K562 (cell line): ENCODE measurements around the gene AFDN. TPM values are rescaled to one million over a fixed set of nuclear protein-coding genes. Genes with fewer than 3 reads are reported as not detected.

ENCODE experiments used
- ATAC-seq: fragments of 200-7000 bp; cut with Tn5 transposase; 3 replicates; pipeline ENCODE4 v1.9.1; 2020; ENCODE audit warnings: moderate library complexity
- BruUV-seq: library from RNA; stranded (reverse); fragments of 400-500 nt; replicated peaks from 2 replicates; lab custom pipeline; 2021; lab: Mats Ljungman, UMichigan
- CTCF ChIA-PET: fragments of 300-600 bp; formaldehyde crosslinking; extraction: SDS; loops from one replicate; lab custom pipeline; 2021; ENCODE audit warnings: low intra/inter-chr PET ratio; lab: Yijun Ruan, JAX
- POLR2A ChIA-PET: fragments of 300-600, 350-650 bp; sonication (Branson Sonifier 250); formaldehyde crosslinking; extraction: SDS; loops from one replicate; lab custom pipeline; 2021; ENCODE audit warnings: antibody characterized with exemption, inconsistent platforms; lab: Yijun Ruan, JAX
- DNase-seq, 4 experiments: peaks; one replicate each; pipeline versions ENCODE4 v3.0.0 to v3.0.0-alpha.2; 2011 to 2018; ENCODE audit warnings: low spot score in 3 of 4, mixed read lengths in 3 of 4; ENCODE audit errors: extremely low read depth in 1 of 4
- FAIRE-seq: peaks from 2 replicates; lab custom pipeline; 2011; peaks lifted over from hg19 to GRCh38; lab: Jason Lieb, UNC
- H2AFZ ChIP-seq: 2 replicates; pipeline ENCODE4 v1.6.0; 2011; ENCODE audit warnings: low read depth, low read length, control low read depth, inconsistent platforms
- H3K27ac ChIP-seq: fragments of 200-600 bp; 3 replicates; pipeline ENCODE4 v1.8.0; 2011; ENCODE audit warnings: low read depth, mild to moderate bottlenecking, control low read depth, inconsistent platforms, low read length, moderate library complexity, mixed read lengths; ENCODE audit errors: extremely low read depth
- H3K27me3 ChIP-seq, 2 experiments: fragments of 300-600 bp in 1 of 2; 2 replicates in 1 of 2; 3 replicates in 1 of 2; pipeline versions ENCODE4 v1.6.0 to v1.8.0; 2011; ENCODE audit warnings: inconsistent platforms in 2 of 2, low read length in 2 of 2, mild to moderate bottlenecking in 1 of 2, mixed read lengths in 1 of 2, moderate library complexity in 1 of 2; ENCODE audit not compliant: control insufficient read depth in 2 of 2, insufficient read depth in 2 of 2
- H3K36me3 ChIP-seq: fragments of 300-600 bp; 3 replicates; pipeline ENCODE4 v1.8.0; 2011; ENCODE audit warnings: mild to moderate bottlenecking, low read length, inconsistent platforms; ENCODE audit not compliant: control insufficient read depth, insufficient read depth
- H3K4me1 ChIP-seq, 2 experiments: fragments of 200-600 bp in 1 of 2; replicated peaks in 1 of 2; 2 replicates in 1 of 2; 3 replicates in 1 of 2; pipeline versions ENCODE4 v1.5.1 to v1.8.0; 2011; ENCODE audit warnings: inconsistent platforms in 2 of 2, low read length in 2 of 2, mild to moderate bottlenecking in 1 of 2, mixed read lengths in 1 of 2, moderate library complexity in 1 of 2; ENCODE audit not compliant: control insufficient read depth in 2 of 2, insufficient read depth in 2 of 2
- H3K4me2 ChIP-seq: 2 replicates; pipeline ENCODE4 v1.6.1; 2011; ENCODE audit warnings: low read length, control low read depth, inconsistent platforms, mixed read lengths; ENCODE audit not compliant: insufficient read depth
- H3K4me3 ChIP-seq: fragments of 200-600 bp; sonication (generic), shearing (Covaris generic); 2 replicates; pipeline ENCODE4 v1.5.1; 2016; ENCODE audit warnings: control low read depth, inconsistent platforms
- H3K79me2 ChIP-seq: fragments of 200-600 bp; 3 replicates; pipeline ENCODE4 v1.8.0; 2011; ENCODE audit warnings: low read length, inconsistent platforms; ENCODE audit not compliant: control insufficient read depth, insufficient read depth
- H3K9ac ChIP-seq, 2 experiments: 2 replicates each; pipeline versions ENCODE4 v1.6.0 to v1.6.1; 2011; ENCODE audit warnings: low read depth in 2 of 2, low read length in 2 of 2, control low read depth in 1 of 2, inconsistent platforms in 1 of 2, mild to moderate bottlenecking in 1 of 2, mixed read lengths in 1 of 2; ENCODE audit not compliant: insufficient read depth in 1 of 2
- H3K9me1 ChIP-seq: one replicate; pipeline ENCODE4 v1.6.0; 2011; ENCODE audit warnings: inconsistent platforms, mild to moderate bottlenecking, low read length, moderate library complexity; ENCODE audit not compliant: control insufficient read depth, insufficient read depth
- H3K9me3 ChIP-seq: replicated peaks from 2 replicates; pipeline ENCODE4 v1.5.1; 2011; ENCODE audit warnings: low read depth, low read length, inconsistent platforms; ENCODE audit not compliant: control insufficient read depth, insufficient read depth
- H4K20me1 ChIP-seq: replicated peaks from 2 replicates; pipeline ENCODE4 v1.6.1; 2011; ENCODE audit warnings: low read length, inconsistent platforms, mixed read lengths; ENCODE audit not compliant: control insufficient read depth, insufficient read depth
- ARID3A ChIP-seq: IDR thresholded peaks from 2 replicates; pipeline ENCODE4 v1.6.1; 2012; ENCODE audit warnings: low read depth, low read length, improper control_type of control experiment, borderline replicate concordance
- ESRRB ChIP-seq: fragments of 250-450 bp; sonication (Bioruptor Pico); IDR thresholded peaks from 2 replicates; pipeline ENCODE4 v1.5.0; 2020; ENCODE audit warnings: mild to moderate bottlenecking, moderate library complexity, borderline replicate concordance
- FOXK1 ChIP-seq: sonication (generic); formaldehyde crosslinking; IDR thresholded peaks from 2 replicates; pipeline ENCODE4 v1.8.0; 2022; ENCODE audit warnings: missing genetic modification reagents, mild to moderate bottlenecking, borderline replicate concordance
- HDAC1 ChIP-seq, 2 experiments: fragments of 450-650 bp; IDR thresholded peaks; 2 replicates each; pipeline ENCODE4 v1.6.1; 2016 to 2017; ENCODE audit warnings: inconsistent platforms in 1 of 2, mild to moderate bottlenecking in 1 of 2, moderate library complexity in 1 of 2
- KAT7 ChIP-seq: sonication (generic); formaldehyde crosslinking; IDR thresholded peaks from 2 replicates; pipeline ENCODE4 v1.8.0; 2022; ENCODE audit warnings: missing genetic modification reagents, mild to moderate bottlenecking, borderline replicate concordance
- KDM1A ChIP-seq, 2 experiments: fragments of 450-650 bp; IDR thresholded peaks; 2 replicates each; pipeline ENCODE4 v1.6.1; 2016; ENCODE audit warnings: mild to moderate bottlenecking in 2 of 2
- MITF ChIP-seq: IDR thresholded peaks from 2 replicates; pipeline ENCODE4 v1.6.1; 2014; ENCODE audit warnings: antibody characterized with exemption
- MYC ChIP-seq, 2 experiments: fragments of 250-450 bp in 1 of 2; sonication (Bioruptor Pico) in 1 of 2; IDR thresholded peaks; 2 replicates each; pipeline versions ENCODE4 v1.5.1 to v1.6.1; 2012 to 2021; ENCODE audit warnings: low read depth in 2 of 2, borderline replicate concordance in 1 of 2, improper control_type of control experiment in 1 of 2, low read length in 1 of 2, mild to moderate bottlenecking in 1 of 2, moderate library complexity in 1 of 2
- POLR2B ChIP-seq: fragments of 450-650 bp; IDR thresholded peaks from 2 replicates; pipeline ENCODE4 v1.6.1; 2018; ENCODE audit warnings: low read depth; ENCODE audit not compliant: partially characterized antibody
- TBL1XR1 ChIP-seq, 2 experiments: IDR thresholded peaks; 2 replicates each; pipeline ENCODE4 v1.6.1; 2012; ENCODE audit warnings: improper control_type of control experiment in 2 of 2, low read length in 2 of 2, mild to moderate bottlenecking in 1 of 2
- ZBTB43 ChIP-seq: sonication (generic); formaldehyde crosslinking; IDR thresholded peaks from 2 replicates; pipeline ENCODE4 v1.8.0; 2023; ENCODE audit warnings: mild to moderate bottlenecking, missing genetic modification reagents
- ZNF551 ChIP-seq: fragments of 250-450 bp; sonication (Bioruptor Pico); IDR thresholded peaks from 2 replicates; pipeline ENCODE4 v1.5.0; 2021; ENCODE audit warnings: mild to moderate bottlenecking, moderate library complexity
- WGBS: fragments of 100-300 bp; shearing (Covaris generic); methylation state at CpG from one replicate; pipeline ENCODE4 v1.1.6; 2016; ENCODE audit warnings: low coverage, mixed read lengths; ENCODE audit not compliant: insufficient coverage; ENCODE audit errors: missing lambda C conversion rate; 5-methylcytosine and 5-hydroxymethylcytosine counted together
- in situ Hi-C: fragments of 300-500 bp; cut with MboI; formaldehyde crosslinking; loops from 4 replicates; pipeline ENCODE4 v1.15.0; 2018; ENCODE audit warnings: inconsistent platforms, mixed read lengths
- intact Hi-C: fragments of 100-400 bp; cut with micrococcal nuclease; formaldehyde crosslinking; loops from 2 replicates; pipeline ENCODE4 v1.14.2; 2022
- polyA plus RNA-seq, 8 experiments: library from polyadenylated mRNA; depleted of rRNA in 4 of 8; stranded (reverse) in 5 of 8; unstranded in 3 of 8; fragments of >200 nt; fragmentation: Nextera tagmentation in 2 of 8; fragmentation: Illumina TruSeq in 1 of 8; extraction: Ambion mirVana in 2 of 8; extraction: Trizol in 1 of 8; gene quantifications; 2 replicates each; pipeline versions ENCODE4 v1.2.1 to v1.2.3, GENCODE V29; 2011 to 2014; ENCODE audit warnings: inconsistent platforms in 1 of 8, missing spikeins in 1 of 8
- total RNA-seq, 7 experiments: library from RNA; depleted of rRNA in 6 of 7; stranded (reverse); fragments of >200 nt in 6 of 7; fragmentation: Illumina TruSeq in 2 of 7; extraction: Trizol in 2 of 7; gene quantifications; 2 replicates each; pipeline versions ENCODE4 v1.2.1 to v1.2.3, GENCODE V29; 2011 to 2021; ENCODE audit warnings: low replicate concordance in 1 of 7
- TF ChIP-seq, protein P1 (sequence below): fragments of 450-650 bp; IDR thresholded peaks from 2 replicates; pipeline ENCODE4 v1.6.1; 2018; ENCODE audit warnings: mild to moderate bottlenecking, low read depth; ENCODE audit not compliant: partially characterized antibody
- TF ChIP-seq, protein P2 (sequence below): sonication (generic); formaldehyde crosslinking; IDR thresholded peaks from 2 replicates; pipeline ENCODE4 v1.9.0; 2022; ENCODE audit warnings: mild to moderate bottlenecking, missing genetic modification reagents

AFDN gene
- total and polyA plus RNA-seq, 9 of the 15 experiments (the other 6 are each of a cell fraction or from before 2014, with no cell fraction given), result 7.2 to 129 (median 105) TPM

GRCh38 chr6:167840160-167840525 is 13.4 kb downstream of the AFDN start:
- intact Hi-C loops (loop anchor here (2.0 to 5.0 kb wide), 2 partner anchors 17 to 57 kb away; no protein-coding TSS in a partner anchor), in situ Hi-C loops (no loop called here)
- H3K36me3 ChIP-seq, result peaks cover 6% of the 10 kb centered on the region; the same call in 1 of the 3 replicates
- H3K27me3 ChIP-seq, result no peaks in the 10 kb centered on the region
- ChIA-PET POLR2A (interaction anchor here (0.6 to 3.5 kb wide), 6 partner anchors 10 to 22 kb away, joined by 3 to 45 read pairs (median 10); partner anchors contain the start of gene AFDN), CTCF (no interaction called here)
- peak overlapping the region in 1 of 2 experiments; percentile 78; a peak in 2 of 4 replicates for H3K9ac ChIP-seq
- ATAC-seq (peak; percentile 38), DNase-seq (peak in 1 of 4 experiments; percentile 75), FAIRE-seq (peak; percentile 63)
- H3K9me1 ChIP-seq, result peaks cover 4% of the 10 kb centered on the region
- H3K79me2 ChIP-seq, result peaks cover 100% of the 10 kb centered on the region
- H3K9me3 ChIP-seq, result no peaks in the 10 kb centered on the region
- H3K27ac ChIP-seq, result peak overlapping the region; percentile 85
- BruUV-seq, result no TSS peak
- H4K20me1 ChIP-seq, result peaks cover 17% of the 10 kb centered on the region
- H3K4me2 ChIP-seq, result peak overlapping the region; percentile 79
- H2AFZ ChIP-seq, result 0 out of 2 replicates have a peak overlapping the region, but pooled peaks have one; percentile 18
- no peak overlapping the region for H3K4me3 ChIP-seq
- H3K4me1 ChIP-seq, result peaks cover 8 to 66% of the 10 kb centered on the region in 2 experiments
- WGBS, result 6% methylated on average over 4 of the region's 4 CpGs
- TF ChIP-seq MITF, result 0 out of 2 replicates have a peak, but pooled peaks have one; percentile 5
- no peak for TF ChIP-seq FOXK1
- TF ChIP-seq KAT7 (CRISPR knock-in tag), result no peak; the same call in 1 of the 2 replicates
- TF ChIP-seq HDAC1 (IDR thresholded peaks at IDR 0.05), result no peak
- 0 out of 2 replicates have a peak, but pooled peaks have one; percentile 4 for TF ChIP-seq MYC (IDR thresholded peaks at IDR 0.05; ENCODE audit: low read depth, low read length)
- TF ChIP-seq MYC (CRISPR knock-in tag; IDR thresholded peaks at IDR 0.05; ENCODE audit: borderline replicate concordance, low read depth), result no peak
- TF ChIP-seq, protein P1, sequence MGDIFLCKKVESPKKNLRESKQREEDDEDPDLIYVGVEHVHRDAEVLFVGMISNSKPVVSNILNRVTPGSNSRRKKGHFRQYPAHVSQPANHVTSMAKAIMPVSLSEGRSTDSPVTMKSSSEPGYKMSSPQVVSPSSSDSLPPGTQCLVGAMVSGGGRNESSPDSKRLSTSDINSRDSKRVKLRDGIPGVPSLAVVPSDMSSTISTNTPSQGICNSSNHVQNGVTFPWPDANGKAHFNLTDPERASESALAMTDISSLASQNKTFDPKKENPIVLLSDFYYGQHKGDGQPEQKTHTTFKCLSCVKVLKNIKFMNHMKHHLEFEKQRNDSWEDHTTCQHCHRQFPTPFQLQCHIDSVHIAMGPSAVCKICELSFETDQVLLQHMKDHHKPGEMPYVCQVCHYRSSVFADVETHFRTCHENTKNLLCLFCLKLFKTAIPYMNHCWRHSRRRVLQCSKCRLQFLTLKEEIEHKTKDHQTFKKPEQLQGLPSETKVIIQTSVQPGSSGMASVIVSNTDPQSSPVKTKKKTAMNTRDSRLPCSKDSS, result no peak
- no peak for TF ChIP-seq ESRRB (CRISPR knock-in tag)
- no peak for TF ChIP-seq POLR2B
- peak; percentile 61 to 72; a peak in 3 of 4 replicates for TF ChIP-seq KDM1A (IDR thresholded peaks at IDR 0.05)
- TF ChIP-seq ZBTB43, result no peak
- TF ChIP-seq, protein P2, sequence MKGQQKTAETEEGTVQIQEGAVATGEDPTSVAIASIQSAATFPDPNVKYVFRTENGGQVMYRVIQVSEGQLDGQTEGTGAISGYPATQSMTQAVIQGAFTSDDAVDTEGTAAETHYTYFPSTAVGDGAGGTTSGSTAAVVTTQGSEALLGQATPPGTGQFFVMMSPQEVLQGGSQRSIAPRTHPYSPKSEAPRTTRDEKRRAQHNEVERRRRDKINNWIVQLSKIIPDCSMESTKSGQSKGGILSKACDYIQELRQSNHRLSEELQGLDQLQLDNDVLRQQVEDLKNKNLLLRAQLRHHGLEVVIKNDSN (CRISPR knock-in tag), result peak; percentile 75
- TF ChIP-seq ZNF551, result no peak
- no peak; a peak in 1 of 4 replicates for TF ChIP-seq TBL1XR1 (IDR thresholded peaks at IDR 0.05; ENCODE audit: low read length in 2 of 2)
- TF ChIP-seq ARID3A, result no peak
